Activated CD8-positive, alpha-beta memory T cell treated with anti-CD3 and anti-CD28 coated beads, Interleukin-2, amount 50 U/mL, for 24 hours (primary cell): ENCODE data around the gene RAX2.
"Not testable (repeated sequence)": the region's sequence is repeated elsewhere in the genome, so short reads cannot be mapped to it uniquely, and the experiment has no call there.

Experiments used
- DNase-seq: peaks from one replicate; pipeline ENCODE4 v3.0.0-alpha.2; 2020; ENCODE audit errors: extremely low read depth

The RAX2 gene

DNA sequence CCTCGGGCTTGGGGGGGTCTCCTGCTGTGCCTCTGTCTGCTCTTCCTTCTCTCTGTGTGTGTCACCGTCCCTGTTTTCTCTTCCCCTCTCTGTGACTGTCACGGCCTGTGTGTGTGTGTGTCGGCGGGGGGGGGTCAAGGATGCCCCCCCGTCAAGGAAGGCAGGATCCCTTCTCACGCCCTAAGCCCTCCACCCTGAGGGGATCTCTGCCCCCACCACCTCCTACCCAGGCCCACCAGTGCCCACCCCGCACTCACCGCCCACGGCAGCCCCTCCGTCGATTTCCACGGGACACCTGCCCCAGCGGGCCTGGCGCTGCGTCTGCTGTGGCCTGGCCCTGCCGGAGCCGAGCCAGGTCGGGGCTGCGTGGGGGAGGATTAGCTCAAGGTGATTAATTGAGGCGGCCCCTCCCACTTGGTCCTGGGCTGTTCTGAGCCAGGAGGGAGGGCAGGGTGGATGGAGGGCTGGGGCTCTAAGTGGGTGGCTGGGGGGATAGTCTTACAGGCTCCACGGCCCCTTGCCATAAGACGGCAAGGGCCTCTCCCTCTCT lies at the start of gene RAX2:
TSS of gene RAX2 (minus strand) at position 323 of the 550 bp plus-strand sequence. CDS start 486 bp downstream, outside the sequence.
- DNase-seq: no peak

- no peak for DNase-seq
These were observed 49.1 kb upstream of the RAX2 start for GRCh38 chr19:3821156-3821555.

- no peak for DNase-seq
These were observed 48.0 kb upstream of the RAX2 start for GRCh38 chr19:3819989-3820388.

GRCh38 chr19:3818918-3819317 lies 46.9 kb upstream of the RAX2 start:
- no peak for DNase-seq

- DNase-seq: no peak
These were observed 46.4 kb upstream of the RAX2 start for GRCh38 chr19:3818466-3818865.

DNA sequence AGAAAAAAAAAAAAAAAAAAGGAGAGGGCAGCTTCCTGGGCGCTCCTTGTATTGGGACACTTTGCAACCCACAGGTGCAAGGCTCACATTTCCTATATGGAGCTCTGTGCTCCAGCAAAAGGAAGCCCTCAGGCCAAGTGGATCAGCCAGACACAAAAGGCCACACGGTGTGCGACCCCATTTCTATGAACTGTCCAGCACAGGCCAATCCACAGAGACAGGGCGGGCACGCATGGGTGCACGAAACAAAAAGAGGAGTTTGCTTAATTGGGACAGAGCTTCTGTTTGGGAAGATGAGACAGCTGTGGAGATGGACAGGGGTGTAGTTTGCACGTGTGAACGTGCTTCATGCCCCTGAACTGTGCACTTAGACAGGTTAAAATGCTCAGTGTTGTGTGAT lies 45.7 kb upstream of the RAX2 start:
- DNase-seq: no peak

GRCh38 chr19:3816566-3817218 lies 44.7 kb upstream of the RAX2 start:
- no peak for DNase-seq

- not testable (repeated sequence) for DNase-seq
These were observed 44.1 kb upstream of the RAX2 start for GRCh38 chr19:3816148-3816547.

DNA sequence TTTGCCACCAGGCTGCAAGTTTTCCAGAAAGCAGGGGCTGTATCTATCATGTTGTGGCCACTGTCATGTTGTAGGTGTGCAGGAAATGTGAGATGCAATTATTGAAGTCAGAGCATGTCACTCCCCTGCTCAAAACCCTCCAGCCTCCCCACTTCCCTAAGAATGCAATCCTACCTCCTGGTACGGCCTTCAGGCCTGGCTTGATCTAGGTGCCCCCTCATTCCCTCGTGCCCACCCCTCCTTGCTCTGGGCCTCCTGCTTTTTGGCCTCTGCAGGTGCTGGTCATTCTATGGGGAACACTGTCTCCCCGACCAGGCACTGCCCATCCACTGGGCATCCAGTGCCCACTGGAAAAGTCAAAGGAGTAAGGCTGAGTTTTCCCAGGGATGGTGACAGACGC lies 42.6 kb upstream of the RAX2 start:
- DNase-seq: no peak

DNA sequence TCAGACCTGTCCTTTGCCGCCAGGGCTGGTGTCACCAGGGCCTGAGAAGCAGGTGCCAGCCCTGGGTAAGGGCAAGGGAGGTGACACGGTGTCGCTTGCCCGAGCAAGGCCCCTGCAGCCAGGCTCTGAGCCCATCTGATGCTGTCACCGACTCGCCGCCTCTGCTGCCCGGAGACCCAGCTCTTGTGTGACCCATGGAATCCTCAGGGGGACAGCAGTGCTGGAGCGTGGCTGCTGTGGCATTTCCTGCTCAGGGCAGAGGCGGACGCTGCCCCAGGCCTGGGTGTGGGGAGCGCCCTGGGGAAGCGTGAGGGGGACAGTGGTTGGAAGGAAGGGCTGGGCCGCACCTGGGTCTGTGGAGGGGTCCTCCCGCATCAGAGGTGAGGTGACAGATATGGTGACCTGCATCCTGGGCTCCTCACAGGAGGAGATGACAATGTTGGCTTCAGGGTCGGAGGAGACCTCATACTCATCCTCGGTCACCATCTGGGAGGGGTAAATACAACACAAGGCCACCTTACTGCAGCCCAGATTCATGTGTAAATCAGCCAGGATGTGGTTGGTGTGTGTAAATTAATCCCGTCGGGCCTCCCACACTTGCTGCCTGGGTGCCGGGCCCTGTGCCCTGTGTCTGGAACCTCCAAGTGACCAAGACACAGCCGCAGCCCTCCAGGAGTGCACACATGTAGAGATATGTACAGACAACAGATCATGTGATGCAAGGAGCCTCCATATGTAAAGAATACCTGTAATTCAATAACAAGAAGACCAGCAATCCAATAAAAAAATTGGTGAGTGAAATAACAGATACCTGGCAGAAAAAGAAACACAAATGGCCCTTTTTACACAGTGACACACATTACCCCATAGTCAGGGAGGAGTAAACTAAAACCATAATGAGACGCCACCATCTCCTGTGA lies 41.7 kb upstream of the RAX2 start:
- DNase-seq: no peak

DNA sequence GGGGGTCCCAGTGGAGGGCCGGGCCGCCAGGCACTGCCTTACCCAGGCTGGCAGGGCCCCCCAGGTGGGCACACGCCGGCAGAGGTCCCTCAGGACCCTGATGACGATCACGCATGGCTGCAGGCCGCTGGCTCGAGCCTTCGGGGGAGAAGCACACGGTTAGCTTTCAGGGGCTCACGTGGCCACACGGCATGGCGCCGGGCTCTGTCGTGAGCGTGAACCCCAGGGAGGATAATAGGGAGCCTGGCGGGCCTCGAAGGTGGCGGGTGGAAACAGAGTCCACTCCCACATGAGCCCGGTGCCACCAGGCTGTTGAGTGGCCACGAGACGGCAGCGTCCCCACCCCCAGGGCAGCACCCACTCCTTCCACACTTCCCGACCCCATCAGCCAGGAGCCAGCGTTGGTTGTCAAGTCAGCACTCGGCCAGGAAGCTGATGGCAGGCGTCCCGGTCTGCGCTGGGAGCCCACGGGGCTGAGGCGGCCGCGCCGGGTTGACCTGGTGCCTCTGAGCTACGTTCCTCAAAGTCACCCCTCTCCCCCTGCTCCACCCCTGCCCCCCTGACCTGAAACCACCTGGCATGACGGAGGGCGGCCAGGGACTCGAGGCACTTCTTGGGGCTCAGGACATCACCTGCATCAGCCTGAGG lies 38.8 kb upstream of the RAX2 start:
- no peak for DNase-seq

- DNase-seq: no peak
These were observed 38.1 kb upstream of the RAX2 start for GRCh38 chr19:3809881-3810707.

DNA sequence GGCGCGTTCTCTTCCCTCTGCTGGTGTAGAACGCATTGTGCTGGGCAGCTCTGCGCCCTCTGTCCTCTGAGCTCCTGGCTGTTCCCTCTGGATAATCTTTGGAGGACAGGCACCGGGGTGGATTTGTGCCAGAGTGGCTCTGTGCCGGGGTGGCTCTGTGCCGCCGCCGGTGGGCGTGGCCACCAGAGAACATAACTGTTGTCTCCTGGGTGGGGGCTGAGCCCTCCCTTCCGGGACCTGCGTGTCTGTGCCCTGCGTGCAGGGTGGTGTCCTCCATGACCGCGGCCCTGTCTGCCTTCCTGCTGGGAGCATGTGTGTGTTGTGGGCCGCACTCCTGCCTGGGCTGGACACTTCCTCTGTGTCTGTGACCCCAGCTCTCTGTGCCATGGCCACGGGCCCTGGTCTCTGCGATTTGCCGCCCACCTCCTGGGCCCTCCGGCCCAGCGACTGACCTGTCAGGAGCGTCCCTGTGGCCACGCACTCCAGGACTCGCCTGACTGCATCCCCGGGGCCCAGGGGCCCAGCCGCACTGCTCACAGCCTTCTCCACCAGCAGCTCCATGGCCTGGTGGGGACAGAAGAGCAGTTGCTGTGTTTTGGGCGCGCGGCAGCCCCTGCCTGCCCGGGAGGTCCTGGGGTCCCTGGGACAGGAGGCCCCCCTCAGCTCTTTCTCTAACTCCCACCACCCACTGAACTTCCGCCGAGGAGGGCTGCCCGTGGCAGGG lies 36.6 kb upstream of the RAX2 start:
- DNase-seq: no peak

GRCh38 chr19:3807574-3808354 lies 35.7 kb upstream of the RAX2 start:
- no peak for DNase-seq

DNA sequence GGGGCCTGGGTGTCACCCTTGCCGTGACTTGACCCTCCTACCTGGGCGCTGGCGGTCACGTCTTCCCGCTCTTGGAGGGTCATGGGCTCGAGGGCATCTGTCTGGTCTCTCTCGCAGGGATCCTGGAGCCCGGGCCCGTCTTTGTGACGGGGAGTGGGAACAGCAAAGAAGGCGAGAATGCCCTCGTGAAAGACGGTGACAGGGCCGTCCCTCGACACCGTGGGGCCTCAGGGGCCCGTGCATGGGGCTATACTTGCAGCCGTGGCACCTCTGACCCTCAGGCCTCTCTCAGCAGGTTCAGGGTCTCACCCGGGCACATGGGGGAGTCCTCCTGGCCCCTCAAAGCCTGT lies 35.1 kb upstream of the RAX2 start:
- no peak for DNase-seq

GRCh38 chr19:3805859-3806258 lies 33.8 kb upstream of the RAX2 start:
- DNase-seq: no peak

DNA sequence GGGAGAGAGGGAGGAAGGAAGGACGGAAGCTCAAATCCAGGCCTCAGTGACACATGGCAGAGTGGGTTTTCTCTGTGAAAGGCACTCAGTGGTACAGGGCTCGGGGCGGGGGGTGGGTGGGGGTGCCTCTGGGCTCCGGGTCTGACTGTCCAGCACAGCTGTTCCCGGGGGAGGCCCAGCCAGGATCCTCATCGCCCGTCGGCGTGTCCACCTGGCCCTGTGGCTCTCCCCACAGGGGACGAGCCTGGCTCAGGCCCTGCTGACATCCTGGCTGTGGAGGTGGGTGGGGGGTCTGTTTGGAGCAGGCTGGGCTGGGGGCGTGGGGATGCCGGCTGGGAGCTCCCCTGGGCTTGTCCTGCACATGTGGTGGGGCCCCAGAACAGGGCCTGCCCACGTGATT lies 32.4 kb upstream of the RAX2 start:
- DNase-seq: no peak

DNA sequence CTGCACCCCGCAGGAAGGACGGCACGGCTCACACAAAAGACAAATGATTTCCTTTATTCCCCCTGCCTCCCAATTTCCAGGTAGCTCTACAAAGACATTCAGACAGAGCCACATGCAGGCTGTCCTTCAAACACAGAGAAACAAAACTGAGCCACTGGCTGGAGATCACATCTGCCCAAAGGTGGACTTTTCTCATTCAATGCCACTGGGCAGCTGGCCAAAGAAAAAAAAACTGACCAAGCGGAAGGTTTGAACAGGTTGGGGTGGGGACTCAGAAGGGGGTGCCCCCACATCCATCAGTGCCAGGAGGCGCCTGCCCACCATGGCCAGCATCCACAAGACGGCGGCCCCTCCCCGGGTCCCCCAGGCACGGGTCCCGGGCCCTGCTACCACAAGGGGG lies 32.0 kb upstream of the RAX2 start:
- no peak for DNase-seq

- no peak for DNase-seq
These were observed 31.3 kb upstream of the RAX2 start for GRCh38 chr19:3803114-3803888.
